HFFc6 (cell line): ENCODE results near the gene TFDP2. TPM values are rescaled to one million over a fixed set of nuclear protein-coding genes. Genes with fewer than 3 reads are reported as not detected.

Experiments used
- DNase-seq: peaks from one replicate; pipeline ENCODE4 v3.0.0-alpha.2; 2018
- H3K27ac Mint-ChIP-seq: 2 replicates; pipeline ENCODE4 v1.8.0; 2020; ENCODE audit warnings: mild to moderate bottlenecking, mixed read lengths
- H3K27me3 Mint-ChIP-seq: 2 replicates; pipeline ENCODE4 v1.8.0; 2021; ENCODE audit warnings: mild to moderate bottlenecking, moderate library complexity, mixed read lengths; ENCODE audit not compliant: insufficient read depth
- H3K36me3 Mint-ChIP-seq: 2 replicates; pipeline ENCODE4 v1.8.0; 2021; ENCODE audit warnings: low read depth, mixed read lengths
- H3K4me1 Mint-ChIP-seq: 2 replicates; pipeline ENCODE4 v1.8.0; 2020; ENCODE audit warnings: low read depth, mixed read lengths
- H3K4me3 Mint-ChIP-seq: 2 replicates; pipeline ENCODE4 v1.8.0; 2020; ENCODE audit warnings: mild to moderate bottlenecking, moderate library complexity, mixed read lengths
- H3K9me3 Mint-ChIP-seq: 2 replicates; pipeline ENCODE4 v1.8.0; 2020; ENCODE audit warnings: mild to moderate bottlenecking, mixed read lengths
- CTCF ChIP-seq: fragments of 200-600 bp; sonication (generic); IDR thresholded peaks from 2 replicates; pipeline ENCODE4 v1.5.0; 2021; ENCODE audit warnings: antibody characterized with exemption, mild to moderate bottlenecking
- total RNA-seq, 6 experiments: library from RNA; stranded (reverse); fragmentation: NEBNext Ultra II Directional; extraction: Animal tissue kit (Norgen Biotek cat#: 25700); gene quantifications; 2 replicates in 1 of 6; 3 replicates in 5 of 6; pipeline ENCODE4 v1.2.3, GENCODE V29; 2021

The TFDP2 gene
- total RNA-seq, 6 experiments from 2014 or later, result 22.0 to 34.1 (median 27.6) TPM

- no peaks in the 10 kb centered on the region for H3K27me3 Mint-ChIP-seq
- DNase-seq, result no peak
- no peaks in the 10 kb centered on the region for H3K9me3 Mint-ChIP-seq
- no peak overlapping the region for H3K4me3 Mint-ChIP-seq
- no peak overlapping the region for H3K27ac Mint-ChIP-seq
- no peak for TF ChIP-seq CTCF
- peaks cover 10% of the 10 kb centered on the region for H3K4me1 Mint-ChIP-seq
- no peaks in the 10 kb centered on the region for H3K36me3 Mint-ChIP-seq
These were observed 25.1 kb downstream of the TFDP2 start for GRCh38 chr3:142124243-142124642.

GRCh38 chr3:142120707-142121106, 28.6 kb downstream of the TFDP2 start:
- peaks cover 20% of the 10 kb centered on the region for H3K4me1 Mint-ChIP-seq
- no peak for DNase-seq
- peaks cover 2% of the 10 kb centered on the region; the same call in 1 of the 2 replicates for H3K27me3 Mint-ChIP-seq
- no peak overlapping the region for H3K27ac Mint-ChIP-seq
- H3K36me3 Mint-ChIP-seq, result no peaks in the 10 kb centered on the region
- TF ChIP-seq CTCF, result no peak
- H3K4me3 Mint-ChIP-seq, result no peak overlapping the region
- H3K9me3 Mint-ChIP-seq, result no peaks in the 10 kb centered on the region

- Mint-ChIP-seq H3K4me3 (no peak overlapping the region), H3K9me3 (no peaks in the 10 kb centered on the region), H3K27me3 (peaks cover 2% of the 10 kb centered on the region; the same call in 1 of the 2 replicates), H3K27ac (no peak overlapping the region), H3K36me3 (no peaks in the 10 kb centered on the region), H3K4me1 (peaks cover 20% of the 10 kb centered on the region)
- TF ChIP-seq CTCF, result no peak
- no peak for DNase-seq
These were observed 30.4 kb downstream of the TFDP2 start for GRCh38 chr3:142118911-142119310.

- Mint-ChIP-seq H3K4me1 (peaks cover 20% of the 10 kb centered on the region), H3K36me3 (no peaks in the 10 kb centered on the region), H3K4me3 (no peak overlapping the region), H3K27ac (no peak overlapping the region), H3K27me3 (peaks cover 2% of the 10 kb centered on the region; the same call in 1 of the 2 replicates), H3K9me3 (no peaks in the 10 kb centered on the region)
- peak; percentile 16 for DNase-seq
- no peak for TF ChIP-seq CTCF
These were observed 32.1 kb downstream of the TFDP2 start for GRCh38 chr3:142117056-142117851.

- H3K27ac Mint-ChIP-seq, result no peak overlapping the region
- H3K27me3 Mint-ChIP-seq, result peaks cover 2% of the 10 kb centered on the region; the same call in 1 of the 2 replicates
- no peak for TF ChIP-seq CTCF
- DNase-seq, result no peak
- peaks cover 20% of the 10 kb centered on the region for H3K4me1 Mint-ChIP-seq
- H3K9me3 Mint-ChIP-seq, result no peaks in the 10 kb centered on the region
- no peaks in the 10 kb centered on the region for H3K36me3 Mint-ChIP-seq
- no peak overlapping the region for H3K4me3 Mint-ChIP-seq
These were observed 33.3 kb downstream of the TFDP2 start for GRCh38 chr3:142115867-142116668.
